Fibroblast of the conjunctiva (primary cell): Measurements from ENCODE around the gene WDR7.

ENCODE experiments used
- DNase-seq: peaks from one replicate; pipeline ENCODE4 v3.0.0-alpha.2; 2010; ENCODE audit warnings: low read depth

WDR7 gene

DNA sequence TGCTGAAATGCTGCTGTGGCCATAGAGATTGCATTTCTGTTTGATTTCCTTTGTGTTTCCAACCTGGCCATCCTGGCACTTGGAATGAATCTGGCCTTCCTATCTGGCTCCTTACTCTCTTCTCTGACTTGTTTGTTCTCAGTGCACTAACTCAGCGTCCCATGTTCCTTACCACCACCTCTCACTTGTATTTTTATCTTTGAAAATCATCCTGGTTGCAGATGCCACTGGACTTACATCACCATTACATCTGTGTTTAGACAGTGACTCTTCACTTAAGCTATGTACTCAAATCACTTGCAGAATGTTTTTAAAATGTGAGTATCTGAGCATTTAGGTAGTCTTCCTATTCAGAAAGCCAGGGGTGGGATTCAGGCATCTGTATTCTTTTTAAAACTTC lies 239.5 kb downstream of the WDR7 start:
- peak; percentile 78 for DNase-seq

DNA sequence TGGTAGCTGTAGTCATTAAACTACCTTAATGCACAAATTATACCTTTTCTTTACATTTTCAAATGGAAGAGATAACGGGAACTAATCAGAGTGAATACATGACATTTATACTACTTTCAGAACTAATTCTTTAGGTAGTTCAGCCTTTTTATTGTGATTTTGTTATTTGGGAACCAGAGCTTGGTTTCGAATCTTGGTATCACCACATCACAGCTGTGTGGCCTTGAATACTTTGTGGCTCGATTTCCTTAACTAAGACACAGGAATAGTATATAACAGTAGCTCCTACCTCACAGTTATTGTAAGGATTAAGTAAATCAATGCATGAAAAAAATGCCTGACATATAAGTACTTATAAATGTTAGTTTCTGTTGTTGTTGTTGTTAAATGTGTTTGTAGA lies 240.0 kb downstream of the WDR7 start:
- DNase-seq: no peak

DNA sequence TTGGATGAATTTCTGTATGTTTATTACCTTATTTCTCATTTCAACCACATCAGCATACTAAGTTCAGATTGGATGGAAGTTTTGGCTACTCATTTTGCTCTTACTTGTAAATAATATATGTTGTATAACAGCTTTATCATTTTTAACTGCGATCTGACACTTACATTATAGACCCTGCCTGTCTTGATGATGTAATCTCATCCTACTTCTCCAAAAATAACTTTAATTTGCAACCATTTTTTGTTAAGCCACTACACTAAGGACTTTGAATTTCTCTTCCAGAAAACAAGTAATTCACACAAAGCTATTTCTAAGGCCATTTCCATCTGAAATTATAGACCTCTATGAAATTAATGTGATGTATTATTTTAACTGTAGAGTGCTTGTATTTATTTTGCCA lies 240.7 kb downstream of the WDR7 start:
- DNase-seq: no peak

DNA sequence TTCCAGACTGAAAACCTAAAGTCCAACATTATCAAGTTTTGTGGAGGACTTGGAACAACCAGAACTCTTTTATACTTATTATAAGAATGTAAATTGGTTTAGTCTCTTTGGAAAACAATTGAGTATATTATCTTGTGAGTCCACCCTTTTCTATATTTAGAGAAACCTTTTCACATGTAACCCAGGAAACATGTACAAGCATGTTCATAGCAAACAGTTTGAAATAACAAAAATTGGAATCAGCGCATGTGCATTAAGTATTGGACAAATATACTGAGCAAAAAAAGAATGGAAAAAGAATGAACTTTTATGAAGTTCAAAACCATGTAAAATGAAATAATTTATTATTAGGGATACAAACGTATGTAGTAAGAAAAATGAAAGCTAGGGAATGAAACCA lies 246.0 kb downstream of the WDR7 start:
- no peak for DNase-seq

DNA sequence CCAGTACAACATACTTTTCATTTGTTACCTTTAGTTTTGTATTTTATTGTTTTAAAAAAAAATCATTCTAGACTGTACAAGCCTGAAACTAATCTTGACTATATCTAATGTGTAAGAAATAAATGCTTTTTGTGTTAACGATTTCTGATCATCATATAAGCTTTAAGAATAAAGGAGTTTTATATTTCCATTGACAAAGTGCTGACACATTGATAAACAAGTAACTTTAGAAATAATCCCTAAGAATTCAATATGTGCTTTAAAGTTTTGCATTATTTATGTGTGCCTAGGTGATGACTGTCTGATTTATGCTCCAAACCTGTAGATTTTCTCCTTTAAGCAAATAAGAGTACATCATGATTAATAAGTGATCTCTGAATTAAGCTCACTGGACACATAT lies 248.5 kb downstream of the WDR7 start:
- no peak for DNase-seq

DNA sequence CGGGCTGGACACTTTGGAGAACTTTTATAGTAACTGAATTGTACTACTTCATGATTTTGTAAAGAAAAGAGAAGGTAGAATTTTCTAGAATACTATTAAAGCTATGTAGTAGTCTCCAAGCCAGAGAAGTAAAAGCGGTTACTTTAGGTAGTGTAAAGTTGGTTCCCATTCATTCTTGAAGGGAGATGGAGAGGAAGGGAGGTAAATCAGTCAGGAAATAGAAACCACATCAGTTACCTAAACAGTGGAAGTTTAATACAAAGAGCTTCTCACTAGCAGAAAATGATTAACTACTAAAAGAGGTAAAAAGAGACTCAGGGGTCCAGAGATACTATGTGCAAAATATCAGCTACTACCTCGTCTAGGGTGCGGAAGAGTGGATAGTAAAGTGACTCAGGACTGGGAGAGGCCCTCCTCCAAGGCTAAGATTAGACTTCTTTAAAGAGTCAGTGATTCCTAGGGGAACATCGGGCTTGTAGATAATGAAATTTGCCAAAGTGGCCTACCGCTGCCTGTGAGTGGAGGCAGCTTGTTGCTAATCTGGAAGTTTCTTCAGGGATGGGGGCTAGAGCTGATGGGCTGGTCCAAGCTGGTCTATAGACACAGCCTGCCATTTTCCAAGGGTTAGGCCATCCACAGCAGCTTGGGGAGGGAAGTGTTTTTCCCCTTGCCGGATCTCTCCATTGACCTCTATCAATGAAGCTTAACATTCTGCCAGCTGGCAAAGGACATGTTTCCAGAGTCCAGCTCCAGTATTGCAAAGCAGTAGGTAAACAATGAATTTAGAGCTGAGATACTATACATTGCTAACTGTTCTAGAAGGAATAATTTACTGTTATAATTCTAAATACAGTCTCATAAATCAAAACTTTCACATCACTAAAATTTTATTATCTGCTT lies 249.3 kb downstream of the WDR7 start:
- no peak for DNase-seq

DNA sequence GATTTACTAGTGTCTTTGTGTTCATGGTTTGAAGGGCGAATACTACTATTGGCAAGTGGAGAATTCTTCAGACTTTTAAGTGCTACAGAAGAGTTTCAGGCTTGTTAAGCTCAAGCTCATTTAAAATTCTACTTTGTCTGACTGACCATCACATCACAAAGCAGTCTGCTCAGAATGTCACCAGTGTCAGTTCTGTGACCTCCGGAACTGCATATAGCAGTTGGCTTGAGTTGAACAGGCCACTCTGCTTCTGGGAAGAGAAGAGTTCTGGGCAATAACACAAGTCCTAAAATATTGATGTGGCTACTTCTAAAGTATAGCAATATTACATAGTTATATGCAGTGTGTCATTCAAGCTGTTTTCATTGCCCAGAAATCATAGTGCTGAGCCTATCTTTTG lies 250.8 kb downstream of the WDR7 start:
- no peak for DNase-seq

DNA sequence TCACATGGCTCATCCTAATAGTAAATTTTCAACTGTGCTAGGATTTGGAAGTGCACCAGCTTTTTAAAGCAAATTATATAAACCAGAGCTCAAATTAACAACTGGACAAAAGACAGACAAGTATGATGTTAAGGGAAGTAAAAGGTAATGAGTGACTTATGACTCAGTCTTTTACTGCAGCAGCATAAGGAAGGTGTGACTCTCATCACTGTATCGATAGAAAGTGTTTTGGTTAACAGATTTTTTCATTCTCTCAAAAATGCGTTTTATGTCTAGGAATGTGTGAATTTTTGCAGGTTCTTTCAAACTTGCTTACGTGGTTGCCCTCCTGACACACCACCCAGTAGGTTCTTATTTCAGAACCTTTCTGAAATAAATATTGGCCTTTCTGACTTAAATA lies 251.5 kb downstream of the WDR7 start:
- DNase-seq: no peak

DNA sequence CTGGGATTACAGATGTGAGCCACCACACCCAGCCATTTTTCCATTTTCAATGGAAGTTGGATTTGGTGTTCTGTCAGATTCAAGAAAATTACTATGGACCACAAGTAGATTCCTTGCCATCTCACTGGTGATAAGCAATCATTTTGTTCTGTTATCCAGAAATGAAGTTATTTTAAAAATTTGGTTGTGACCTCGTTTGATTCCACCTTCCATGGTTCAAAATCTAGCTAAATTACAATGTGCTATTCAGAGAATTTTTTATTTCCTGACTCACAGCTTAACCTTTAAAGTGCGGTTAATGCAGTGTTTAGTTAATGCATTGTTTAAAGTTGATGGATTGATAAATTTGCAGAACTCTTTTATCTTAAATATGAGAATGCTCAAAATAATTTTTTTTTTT lies 252.5 kb downstream of the WDR7 start:
- DNase-seq: no peak

DNA sequence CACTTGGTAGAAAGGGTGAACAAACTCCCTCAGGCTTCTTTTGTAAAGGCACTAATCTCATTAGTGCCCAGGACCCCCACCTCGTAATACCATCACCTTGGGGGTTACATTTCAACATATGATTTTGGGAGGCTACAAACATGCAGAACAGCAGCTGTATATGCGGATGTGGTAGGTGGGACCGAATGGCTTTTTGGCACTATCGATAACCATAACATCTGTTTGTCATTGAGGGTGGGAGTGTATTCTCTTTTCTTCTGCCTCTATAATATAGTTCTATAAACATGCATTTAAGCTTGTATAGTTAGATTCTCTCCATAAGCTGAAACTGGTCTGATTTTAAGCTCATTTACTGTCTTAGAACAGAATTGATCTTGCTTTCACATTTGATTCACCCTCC lies 256.6 kb downstream of the WDR7 start:
- DNase-seq: no peak

DNA sequence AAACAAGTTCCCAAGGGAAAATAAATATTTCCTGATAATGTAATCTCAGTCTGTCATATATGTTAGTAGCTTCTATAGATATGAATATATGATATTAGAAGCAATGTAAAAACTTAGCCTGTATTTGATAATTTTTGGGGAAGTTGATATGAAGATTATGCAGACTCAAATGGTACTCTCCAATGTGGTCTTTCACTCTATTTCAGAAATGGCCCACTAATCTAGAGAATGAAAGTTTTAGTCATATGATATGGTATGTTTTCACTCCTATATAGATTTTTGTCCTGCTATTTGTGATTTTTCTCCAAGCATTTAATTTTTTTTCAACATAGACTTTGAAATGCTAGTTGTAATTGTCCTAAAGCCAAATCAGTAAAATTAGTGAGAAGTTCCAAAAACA lies 259.1 kb downstream of the WDR7 start:
- DNase-seq: no peak

DNA sequence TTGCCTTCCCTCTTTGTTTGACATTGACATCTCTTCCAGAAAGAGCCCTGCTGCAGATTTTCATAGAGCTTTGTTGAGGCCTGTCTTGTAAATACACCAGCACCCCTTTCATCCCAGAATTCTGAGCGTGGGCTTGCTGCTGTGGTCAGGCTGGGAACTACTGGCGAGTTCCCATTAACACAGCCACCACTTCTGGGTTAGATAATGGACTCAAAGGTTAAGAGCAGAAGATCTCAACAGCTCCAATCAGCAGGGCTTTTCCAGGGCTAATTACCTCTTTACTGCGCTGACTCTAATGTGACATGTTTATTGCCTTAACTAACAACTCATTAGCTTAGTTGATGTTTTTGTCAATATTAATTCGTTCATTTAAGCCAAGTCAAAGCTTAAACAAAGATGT lies 259.8 kb downstream of the WDR7 start:
- no peak for DNase-seq

DNA sequence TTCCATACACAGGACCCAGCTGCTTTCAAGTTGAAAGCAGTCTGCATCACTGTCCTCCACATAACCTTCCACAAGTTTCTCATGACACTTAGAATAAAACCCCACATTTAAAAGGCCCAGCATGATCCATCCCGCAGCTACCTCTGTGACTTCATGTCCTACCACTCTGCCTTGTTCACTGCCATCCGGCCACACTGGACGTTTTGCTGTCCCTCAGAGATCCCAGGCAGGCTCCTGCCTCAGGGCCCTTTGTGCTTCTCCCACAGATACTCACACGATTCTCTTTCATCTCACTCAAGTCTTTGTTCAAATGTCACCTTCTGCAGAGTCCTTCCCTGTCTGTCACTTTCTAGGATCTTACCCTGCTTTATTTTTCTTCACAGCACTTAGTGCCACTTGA lies 262.8 kb downstream of the WDR7 start:
- no peak for DNase-seq

DNA sequence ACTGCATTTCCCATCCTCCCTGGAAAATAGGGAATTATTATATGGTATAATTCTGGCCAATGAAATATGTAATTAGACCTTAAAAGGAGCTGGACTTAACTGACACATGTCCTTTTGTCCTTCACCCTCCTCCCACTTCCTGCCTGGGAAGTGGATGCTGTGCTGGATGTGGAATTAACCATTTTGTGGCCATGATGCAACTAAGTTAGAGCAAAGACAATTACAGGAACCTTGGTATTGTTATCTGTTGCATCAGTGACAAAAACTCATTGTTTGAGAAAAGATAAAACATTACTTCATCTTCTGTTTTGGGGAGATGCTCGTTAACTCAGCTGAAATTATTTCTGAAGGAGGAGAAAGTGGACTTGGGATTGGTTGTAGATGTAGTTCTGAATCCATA lies 268.0 kb downstream of the WDR7 start:
- no peak for DNase-seq

DNA sequence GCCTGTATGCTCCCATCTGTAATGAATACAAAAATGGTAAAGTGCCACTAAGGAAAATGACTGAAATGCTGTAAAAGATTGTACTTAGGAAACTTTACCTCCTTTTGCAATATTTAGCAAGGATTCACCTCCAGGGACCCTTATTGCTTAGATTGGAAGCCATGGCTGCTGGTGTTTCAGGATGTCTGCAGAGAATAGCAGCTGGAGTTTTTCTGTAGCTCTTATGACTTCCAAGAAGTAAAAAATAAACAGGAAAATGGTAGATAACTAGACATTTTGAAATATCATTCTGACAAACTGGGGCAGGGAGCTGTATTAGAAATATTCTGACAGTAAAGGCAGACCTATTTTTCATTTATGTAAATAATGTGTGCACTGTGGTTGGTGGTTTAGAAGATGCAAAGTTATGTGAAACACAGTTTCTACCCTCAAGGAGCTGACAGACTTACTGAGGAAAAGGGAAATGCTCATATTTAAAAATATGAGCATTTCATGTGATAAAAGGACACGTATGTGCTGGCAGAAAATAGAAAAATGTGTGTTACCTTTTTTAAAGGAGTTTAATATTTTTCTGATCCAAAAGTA lies 270.8 kb downstream of the WDR7 start:
- DNase-seq: no peak

DNA sequence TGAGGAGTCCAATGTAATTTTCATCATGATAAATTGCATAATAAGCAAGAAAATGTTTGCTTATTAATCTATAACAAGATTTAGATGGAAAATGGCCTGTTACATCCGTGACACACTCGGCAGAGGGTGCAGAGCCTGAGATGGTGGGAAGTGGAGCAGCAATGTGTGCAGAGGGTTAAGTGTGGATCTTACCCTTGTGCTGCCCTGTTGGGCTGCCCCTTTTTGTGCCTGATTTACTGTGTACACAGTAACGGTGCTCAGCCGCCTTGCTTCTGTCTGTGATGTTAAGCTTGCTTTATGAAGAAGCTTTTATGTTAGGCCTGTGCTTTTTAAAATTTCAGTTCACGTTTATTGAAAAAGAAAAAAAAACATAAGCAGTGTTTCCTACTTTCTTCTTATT lies 275.6 kb downstream of the WDR7 start:
- no peak for DNase-seq

DNA sequence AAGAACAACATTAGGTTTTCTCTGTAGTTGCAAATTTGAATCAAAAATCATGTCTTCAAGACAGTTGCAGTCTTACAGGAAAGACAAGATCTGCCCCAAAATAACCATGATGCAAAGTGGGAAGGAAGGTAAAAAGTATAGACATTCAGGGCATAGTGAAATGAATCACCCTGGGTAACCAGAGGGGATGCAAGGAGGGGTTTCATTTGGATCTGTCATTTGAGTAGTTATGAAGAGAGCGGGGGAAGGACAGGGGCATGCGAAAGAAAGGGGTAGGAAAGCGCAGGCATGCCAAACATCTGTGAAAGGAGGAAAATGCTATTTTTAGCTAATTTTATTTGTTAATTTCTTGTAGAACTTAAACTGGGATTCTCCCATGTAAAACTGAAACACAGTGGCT lies 276.6 kb downstream of the WDR7 start:
- DNase-seq: no peak

DNA sequence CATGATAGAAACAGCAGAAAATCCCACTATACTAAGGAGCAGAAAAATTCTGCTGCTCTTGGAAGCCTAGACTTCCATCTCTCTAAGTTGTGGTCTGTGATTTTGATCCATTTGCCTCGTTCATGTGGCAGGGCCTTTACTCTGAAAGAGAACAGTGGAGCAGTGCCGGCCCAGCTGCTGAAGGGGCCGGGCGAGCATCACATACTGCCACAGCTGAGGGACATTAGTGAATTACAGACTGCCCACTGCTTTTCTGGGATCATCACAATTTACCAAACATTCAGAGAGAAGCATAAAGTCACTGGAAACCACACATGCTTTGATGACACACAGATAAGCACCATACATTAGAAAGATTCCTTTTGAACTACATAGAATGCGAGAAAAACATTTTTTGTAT lies 278.7 kb downstream of the WDR7 start:
- no peak for DNase-seq

DNA sequence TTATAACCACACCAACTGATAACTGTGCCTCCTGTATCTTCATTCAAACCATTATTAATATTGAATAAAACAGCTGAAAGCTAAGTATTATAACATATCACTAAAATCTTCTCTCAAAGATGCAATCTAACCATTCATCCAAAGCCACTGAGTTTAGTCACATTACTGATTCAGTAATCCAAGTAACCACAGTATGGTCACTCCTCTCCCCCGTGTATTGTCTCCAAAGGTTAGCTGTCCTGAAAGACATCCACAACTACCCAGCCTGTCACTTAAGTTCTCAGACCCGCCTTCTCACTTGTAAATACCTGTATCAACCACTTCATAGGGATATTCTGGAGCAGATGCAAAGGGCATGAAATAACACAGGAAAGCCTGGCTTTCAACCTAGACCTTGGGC lies 282.3 kb downstream of the WDR7 start:
- no peak for DNase-seq

DNA sequence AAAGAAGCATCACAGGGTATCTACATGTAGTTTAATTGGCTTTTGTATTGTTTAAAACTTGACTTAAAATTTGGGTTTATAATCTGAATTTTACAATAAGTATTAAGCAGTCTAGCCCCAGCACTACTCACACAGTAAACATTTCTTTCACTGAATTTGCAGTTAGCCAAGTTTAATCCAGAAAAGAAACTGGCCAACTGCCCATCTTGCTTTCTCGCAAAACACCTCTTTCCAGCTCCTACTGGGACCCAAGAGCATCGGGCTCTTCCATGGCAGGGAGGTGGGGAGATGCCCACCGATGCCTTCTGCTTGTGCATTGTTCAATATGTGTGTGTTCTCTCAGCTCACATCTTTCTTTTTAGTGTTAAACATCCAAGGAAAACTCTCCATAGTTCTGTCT lies 283.0 kb downstream of the WDR7 start:
- no peak for DNase-seq

DNA sequence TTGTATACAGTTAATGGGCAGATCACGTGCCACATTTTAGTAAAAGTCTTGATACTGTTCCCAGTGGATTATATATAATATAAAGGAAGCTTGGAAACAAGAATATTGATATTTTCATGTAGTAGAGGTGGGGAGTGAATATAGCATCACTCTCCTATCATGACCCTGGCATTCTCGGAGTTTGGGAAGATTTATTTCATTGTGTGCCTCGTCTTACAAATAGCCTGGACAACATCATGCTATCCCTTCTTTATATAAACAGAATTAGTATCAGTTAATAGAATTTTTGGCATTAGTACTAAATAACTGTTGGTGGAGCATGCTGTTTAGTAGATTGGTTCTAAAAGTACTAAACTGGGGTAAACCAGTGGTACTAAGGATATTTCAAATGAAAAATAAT lies 283.7 kb downstream of the WDR7 start:
- DNase-seq: no peak

DNA sequence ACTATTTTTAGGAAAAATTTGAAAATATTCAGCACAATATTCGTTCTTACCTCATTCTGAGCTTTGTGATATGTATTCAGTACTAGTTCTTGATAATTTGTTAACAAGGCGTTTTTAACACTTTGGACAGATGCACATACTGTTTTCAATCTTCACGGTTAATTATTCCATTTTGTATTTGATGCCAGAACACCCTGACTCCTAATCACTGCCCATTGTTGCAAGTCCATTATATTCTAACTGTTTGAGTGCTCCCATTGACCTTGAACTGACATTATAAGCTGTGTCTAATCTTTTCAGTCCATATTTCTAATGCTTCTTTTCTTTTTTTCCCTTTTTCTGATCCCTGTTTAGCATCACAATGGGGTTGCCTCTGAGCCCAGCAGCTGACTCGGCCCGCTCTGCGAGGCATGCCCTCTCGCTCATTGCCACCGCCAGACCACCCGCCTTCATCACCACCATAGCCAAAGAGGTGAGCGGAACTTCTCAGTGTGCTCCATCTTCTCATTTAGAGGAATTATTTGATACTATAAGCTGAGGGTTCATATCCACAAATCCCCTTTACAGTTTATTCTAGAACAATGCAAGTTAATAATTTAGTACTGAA lies 284.4 kb downstream of the WDR7 start:
- DNase-seq: no peak

DNA sequence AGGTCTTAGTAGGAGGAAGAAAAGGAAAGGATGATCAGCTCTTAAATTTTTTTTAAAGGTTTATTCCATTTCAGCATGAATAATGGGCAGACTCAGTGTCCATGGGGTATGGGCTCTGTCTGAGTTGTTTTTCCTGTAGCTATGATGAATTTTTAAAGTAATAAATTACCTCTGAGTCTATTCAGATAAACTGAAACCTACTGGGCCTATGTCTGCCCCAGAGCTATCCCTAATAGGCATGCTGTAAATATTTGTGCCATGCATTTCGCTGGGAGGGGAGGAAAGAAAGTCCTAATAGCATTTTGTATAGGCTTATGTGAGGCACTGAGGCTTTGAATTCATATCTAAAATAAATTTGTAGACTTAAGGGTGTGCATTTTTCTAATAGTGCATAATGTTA lies 285.3 kb downstream of the WDR7 start:
- no peak for DNase-seq
